Activated naive CD8-positive, alpha-beta T cell treated with anti-CD3 and anti-CD28 coated beads for 36 hours (primary cell): Measurements from ENCODE around the gene DCUN1D3. TPM values are rescaled to one million over a fixed set of nuclear protein-coding genes. Genes with fewer than 3 reads are reported as not detected.
A peak's percentile ranks its signal among the peaks of the same experiment; 100 is the strongest.
"Not testable (repeated sequence)": the region's sequence is repeated elsewhere in the genome, so short reads cannot be mapped to it uniquely, and the experiment has no call there.

Experiments used
- DNase-seq: peaks from one replicate; pipeline ENCODE4 v3.0.0; 2021
- H3K27ac Mint-ChIP-seq: one replicate; pipeline ENCODE4 v1.8.0; 2022; ENCODE audit warnings: mild to moderate bottlenecking, moderate library complexity, mixed read lengths
- H3K27me3 Mint-ChIP-seq: one replicate; pipeline ENCODE4 v1.8.0; 2022; ENCODE audit warnings: mild to moderate bottlenecking, mixed read lengths
- H3K36me3 Mint-ChIP-seq: one replicate; pipeline ENCODE4 v1.8.0; 2021; ENCODE audit warnings: mild to moderate bottlenecking, mixed read lengths
- H3K4me1 Mint-ChIP-seq: one replicate; pipeline ENCODE4 v1.8.0; 2021; ENCODE audit warnings: mixed read lengths
- H3K4me3 Mint-ChIP-seq: one replicate; pipeline ENCODE4 v1.8.0; 2022; ENCODE audit warnings: mild to moderate bottlenecking, moderate library complexity, mixed read lengths
- H3K9me3 Mint-ChIP-seq: one replicate; pipeline ENCODE4 v1.8.0; 2022; ENCODE audit warnings: mixed read lengths
- total RNA-seq, 2 experiments: library from RNA; stranded (reverse); gene quantifications; one replicate each; pipeline ENCODE4 v1.2.3, GENCODE V29; 2021

The DCUN1D3 gene
- total RNA-seq, 2 experiments from 2014 or later: 7.7 to 8.2 TPM

DNA sequence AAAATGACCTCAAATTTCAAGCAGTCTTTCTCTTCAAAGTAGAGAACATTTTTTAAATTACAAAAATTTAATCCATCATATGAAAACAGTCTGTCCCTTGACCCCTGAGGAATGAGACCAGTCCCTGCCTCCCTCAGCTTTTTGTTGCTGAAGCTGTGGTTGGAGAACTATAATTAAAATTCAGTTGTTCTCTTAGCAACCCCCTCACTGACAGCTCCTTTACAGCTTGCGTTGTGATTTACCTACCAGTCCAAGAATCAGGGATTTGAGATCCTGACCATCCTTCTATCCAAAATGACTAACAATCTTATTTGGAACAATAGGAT, 30.2 kb upstream of the DCUN1D3 start:
- DNase-seq: no peak
- peaks cover 3% of the 10 kb centered on the region for H3K27me3 Mint-ChIP-seq
- H3K27ac Mint-ChIP-seq: no peak overlapping the region
- H3K36me3 Mint-ChIP-seq: peaks cover 13% of the 10 kb centered on the region
- no peaks in the 10 kb centered on the region for H3K4me1 Mint-ChIP-seq
- H3K4me3 Mint-ChIP-seq: no peak overlapping the region
- H3K9me3 Mint-ChIP-seq: no peaks in the 10 kb centered on the region

DNA sequence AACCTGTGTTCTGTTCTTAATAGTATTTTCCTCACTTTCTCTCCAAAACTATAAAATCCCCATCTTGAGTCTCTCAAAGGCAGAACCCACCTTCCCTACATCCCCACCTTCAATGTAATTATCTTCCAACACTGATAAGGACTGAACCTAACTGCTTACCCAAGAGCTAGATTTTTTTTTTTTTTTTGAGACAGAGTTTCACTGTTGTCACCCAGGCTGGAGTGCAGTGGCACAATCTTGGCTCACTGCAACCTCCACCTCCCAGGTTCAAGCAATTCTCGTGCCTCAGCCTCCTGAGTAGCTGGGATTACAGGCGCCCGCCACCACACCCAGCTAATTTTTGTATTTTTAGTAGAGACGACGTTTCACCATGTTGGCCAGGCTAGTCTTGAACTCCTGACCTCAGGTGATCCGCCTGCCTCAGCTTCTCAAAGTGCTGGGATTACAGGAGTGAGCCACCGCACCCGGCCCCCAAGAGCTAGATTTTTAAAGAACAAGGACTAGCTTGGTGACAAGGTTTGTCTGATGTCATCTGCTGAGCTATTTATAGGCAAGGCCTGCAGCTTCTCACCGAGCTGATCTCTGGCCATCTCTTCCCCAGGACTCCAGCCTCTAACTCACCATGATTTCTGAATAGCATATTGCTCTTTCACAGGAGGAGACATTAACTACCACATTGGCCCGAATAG, 29.7 kb upstream of the DCUN1D3 start:
- not testable (repeated sequence) for H3K27me3 Mint-ChIP-seq, H3K4me3 Mint-ChIP-seq, H3K27ac Mint-ChIP-seq, H3K9me3 Mint-ChIP-seq, DNase-seq, H3K4me1 Mint-ChIP-seq
- H3K36me3 Mint-ChIP-seq: peaks cover 13% of the 10 kb centered on the region

DNA sequence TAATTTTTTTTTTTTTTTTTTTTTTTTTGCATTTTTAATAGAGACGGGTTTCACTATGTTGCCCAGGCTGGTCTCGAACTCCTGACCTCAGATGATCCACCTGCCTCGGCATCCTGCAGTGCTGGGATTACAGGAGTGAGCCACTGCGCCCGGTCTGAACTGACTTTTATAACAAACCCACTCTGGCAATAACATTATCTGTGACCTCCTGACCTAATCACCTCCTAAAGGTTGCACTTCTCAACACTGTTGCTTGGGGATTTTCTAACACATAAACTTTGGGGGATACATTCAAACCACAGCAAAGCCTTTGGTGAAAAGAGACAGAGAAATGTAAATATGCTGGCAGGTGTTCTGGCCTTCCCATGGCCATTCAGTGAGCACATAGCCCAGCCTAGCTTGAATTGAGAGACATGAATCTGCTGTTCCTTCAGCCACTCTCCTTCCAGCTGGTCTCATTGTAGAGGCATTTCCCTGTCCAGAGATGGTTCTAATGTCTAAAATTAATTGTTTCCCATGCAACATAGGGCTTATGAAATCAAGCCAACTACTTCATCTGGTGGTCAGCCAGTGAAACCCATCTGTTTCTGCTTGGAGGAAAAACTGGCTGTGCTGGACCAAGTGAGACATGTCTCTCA, 28.7 kb upstream of the DCUN1D3 start:
- Mint-ChIP-seq H3K27ac (no peak overlapping the region), H3K27me3 (no peaks in the 10 kb centered on the region), H3K9me3 (no peaks in the 10 kb centered on the region), H3K36me3 (peaks cover 13% of the 10 kb centered on the region), H3K4me1 (no peaks in the 10 kb centered on the region), H3K4me3 (no peak overlapping the region)
- DNase-seq: no peak

DNA sequence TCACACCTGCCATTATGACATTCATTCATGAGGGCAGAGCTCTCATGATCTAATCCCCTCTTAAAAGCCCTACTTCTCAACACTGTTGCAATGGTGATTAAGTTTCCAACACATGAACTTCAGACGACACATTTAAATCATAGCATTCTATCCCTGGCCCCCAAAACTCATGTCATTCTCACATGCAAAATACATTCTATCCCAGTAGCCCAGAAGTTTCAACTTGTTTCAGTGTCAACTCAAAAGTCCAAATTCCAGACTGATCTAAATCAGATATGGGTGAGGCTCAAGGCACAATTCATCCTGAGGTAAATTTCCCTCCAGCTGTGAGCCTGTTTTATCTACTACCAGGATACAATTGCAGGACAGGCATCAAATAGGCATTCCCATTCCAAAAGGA, 25.6 kb upstream of the DCUN1D3 start:
- H3K27me3 Mint-ChIP-seq: no peaks in the 10 kb centered on the region
- H3K4me3 Mint-ChIP-seq: no peak overlapping the region
- no peak for DNase-seq
- no peaks in the 10 kb centered on the region for H3K9me3 Mint-ChIP-seq
- no peaks in the 10 kb centered on the region for H3K4me1 Mint-ChIP-seq
- peak overlapping the region; percentile 43 for H3K27ac Mint-ChIP-seq
- peaks cover 15% of the 10 kb centered on the region for H3K36me3 Mint-ChIP-seq

DNA sequence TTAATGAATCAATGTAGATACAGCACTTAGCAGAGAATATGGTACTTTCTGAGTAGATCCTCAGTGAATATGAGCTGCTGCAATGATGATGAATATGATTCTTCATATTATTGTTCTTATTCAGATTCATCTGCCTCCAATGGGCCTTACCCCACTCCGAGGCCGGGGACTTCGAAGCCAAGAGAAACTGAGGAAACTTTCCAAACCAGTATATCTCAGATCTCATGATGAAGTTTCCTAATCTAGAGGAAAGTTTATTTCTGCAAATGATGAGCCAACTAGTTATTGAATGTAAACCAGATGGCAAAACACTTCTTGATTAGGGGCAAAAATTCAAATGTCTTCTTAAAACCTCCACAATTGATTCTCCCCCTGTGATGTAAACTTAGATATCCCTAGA, 23.7 kb upstream of the DCUN1D3 start:
- Mint-ChIP-seq H3K36me3 (peaks cover 20% of the 10 kb centered on the region), H3K4me3 (no peak overlapping the region), H3K4me1 (peaks cover 11% of the 10 kb centered on the region), H3K9me3 (no peaks in the 10 kb centered on the region), H3K27me3 (no peaks in the 10 kb centered on the region), H3K27ac (no peak overlapping the region)
- DNase-seq: no peak

DNA sequence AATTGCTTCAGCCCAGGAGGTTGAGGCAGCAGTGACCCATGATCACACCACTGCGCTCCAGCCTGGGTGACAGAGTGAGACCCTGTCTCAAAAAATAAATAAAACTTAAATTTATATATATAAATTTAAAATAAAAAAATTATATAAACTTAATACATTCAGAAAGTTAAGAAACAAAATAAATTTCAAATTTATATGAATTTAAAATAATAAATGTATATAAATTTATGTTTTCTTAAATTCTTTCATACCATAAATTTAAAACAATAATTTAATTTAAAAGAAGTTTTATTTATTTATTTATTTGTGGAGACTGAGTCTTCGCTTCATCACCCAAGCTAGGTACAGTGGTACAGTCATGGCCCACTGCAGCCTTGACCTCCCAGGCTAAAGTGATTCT, 20.6 kb upstream of the DCUN1D3 start:
- H3K36me3 Mint-ChIP-seq: peaks cover 24% of the 10 kb centered on the region
- DNase-seq: no peak
- no peak overlapping the region for H3K27ac Mint-ChIP-seq
- no peaks in the 10 kb centered on the region for H3K9me3 Mint-ChIP-seq
- peaks cover 21% of the 10 kb centered on the region for H3K4me1 Mint-ChIP-seq
- no peak overlapping the region for H3K4me3 Mint-ChIP-seq
- H3K27me3 Mint-ChIP-seq: no peaks in the 10 kb centered on the region

DNA sequence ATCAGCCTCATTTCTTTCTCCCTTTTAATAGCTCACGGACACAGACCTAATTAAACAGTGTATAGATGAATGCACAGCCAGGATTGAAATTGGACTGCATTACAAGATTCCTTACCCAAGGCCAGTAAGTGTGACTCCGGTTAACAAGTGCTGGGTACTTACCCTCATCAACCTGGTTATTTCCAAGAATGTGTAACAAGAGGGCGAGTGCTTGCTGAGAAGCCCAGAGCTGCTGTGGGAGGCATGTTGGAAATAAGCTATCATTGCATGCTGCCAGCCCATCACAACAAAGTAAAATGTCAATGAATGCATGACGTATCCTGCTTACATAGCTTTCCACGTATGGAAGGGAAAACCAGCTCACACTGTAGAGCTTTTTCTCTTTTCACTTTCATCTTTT, 19.9 kb upstream of the DCUN1D3 start:
- Mint-ChIP-seq H3K27me3 (no peaks in the 10 kb centered on the region), H3K4me1 (peaks cover 24% of the 10 kb centered on the region), H3K27ac (peak overlapping the region; percentile 52), H3K4me3 (no peak overlapping the region), H3K9me3 (no peaks in the 10 kb centered on the region), H3K36me3 (peaks cover 20% of the 10 kb centered on the region)
- peak; percentile 7 for DNase-seq

DNA sequence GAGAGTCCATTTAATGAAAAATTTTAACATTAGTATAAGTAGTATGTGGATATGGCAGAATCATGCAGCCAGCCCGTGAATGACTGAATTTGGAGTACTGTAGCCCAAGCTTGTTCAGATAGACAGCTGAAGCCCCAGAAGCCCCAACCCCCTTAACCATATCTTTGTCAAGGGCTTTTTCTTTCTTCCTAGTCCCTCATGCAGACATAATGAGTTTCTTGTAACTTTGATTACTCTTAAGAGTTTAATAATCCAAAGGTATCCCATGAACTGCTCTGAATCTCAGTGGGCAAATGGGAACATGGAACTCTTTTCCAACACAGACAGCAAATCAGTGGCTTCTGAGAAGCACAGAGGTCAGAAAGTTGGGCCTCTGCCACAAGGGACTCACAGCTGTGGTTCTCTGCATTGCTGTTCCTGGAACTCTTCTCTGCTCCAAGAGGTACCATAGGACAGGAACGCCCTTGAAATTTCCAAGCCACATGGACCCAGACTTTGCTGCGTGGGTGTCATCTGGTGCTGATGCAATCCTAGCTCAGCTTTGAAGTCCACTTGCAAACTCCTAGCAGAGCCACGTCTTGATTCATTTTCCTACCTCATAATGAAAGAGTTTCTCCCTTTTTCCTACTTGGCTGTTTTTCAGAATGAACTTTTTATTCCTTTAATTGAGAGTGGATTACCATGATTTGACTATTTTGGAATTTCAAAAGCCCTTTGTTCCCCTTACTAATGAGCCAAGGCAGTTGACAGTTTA, 18.5 kb upstream of the DCUN1D3 start:
- peak; percentile 14 for DNase-seq
- Mint-ChIP-seq H3K27ac (peak overlapping the region; percentile 79), H3K4me1 (peaks cover 26% of the 10 kb centered on the region), H3K27me3 (no peaks in the 10 kb centered on the region), H3K9me3 (no peaks in the 10 kb centered on the region), H3K4me3 (no peak overlapping the region), H3K36me3 (peaks cover 20% of the 10 kb centered on the region)

DNA sequence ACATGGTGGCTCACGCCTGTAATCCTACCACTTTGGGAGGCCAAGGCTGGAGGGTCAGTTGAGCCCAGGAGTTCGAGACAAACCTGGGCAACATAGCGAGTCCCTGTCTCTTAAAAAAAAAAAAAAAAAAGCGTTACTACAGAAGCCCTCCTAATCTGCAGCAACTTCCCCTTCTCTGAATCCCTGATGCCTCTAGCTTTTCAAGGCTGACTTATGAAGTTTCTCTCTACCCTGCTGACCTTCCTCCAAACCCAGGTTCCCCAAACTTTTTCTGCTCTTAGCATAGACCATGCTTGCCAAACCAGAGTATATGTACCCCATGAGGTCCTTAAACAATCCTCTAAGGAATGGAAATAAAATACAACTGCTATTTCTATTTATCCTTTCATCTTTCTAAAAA, 16.8 kb upstream of the DCUN1D3 start:
- Mint-ChIP-seq H3K36me3 (peaks cover 18% of the 10 kb centered on the region), H3K27me3 (no peaks in the 10 kb centered on the region), H3K4me1 (peaks cover 29% of the 10 kb centered on the region), H3K27ac (no peak overlapping the region), H3K9me3 (no peaks in the 10 kb centered on the region), H3K4me3 (no peak overlapping the region)
- no peak for DNase-seq

DNA sequence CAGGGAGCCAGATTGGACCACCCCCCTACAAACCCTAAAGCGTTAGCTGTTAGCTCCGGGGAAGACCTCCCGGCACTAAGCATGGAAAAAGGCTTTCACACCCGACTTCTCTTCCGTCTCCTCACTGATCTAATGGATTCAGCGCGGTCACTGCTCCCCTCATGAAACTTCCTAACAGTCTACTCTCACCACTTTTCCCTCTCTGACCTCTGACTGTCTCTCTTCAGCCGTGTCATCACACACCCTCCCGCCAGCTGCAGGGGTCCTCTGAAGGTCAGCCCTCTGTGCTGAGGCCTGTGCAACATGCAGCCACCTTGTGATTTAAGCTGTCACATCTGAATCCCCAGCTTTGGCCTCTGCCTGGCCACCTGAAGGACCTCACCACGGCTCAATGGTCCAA, 16.1 kb upstream of the DCUN1D3 start:
- no peak for DNase-seq
- Mint-ChIP-seq H3K9me3 (no peaks in the 10 kb centered on the region), H3K4me1 (peaks cover 36% of the 10 kb centered on the region), H3K27me3 (no peaks in the 10 kb centered on the region), H3K4me3 (no peak overlapping the region), H3K27ac (no peak overlapping the region), H3K36me3 (peaks cover 18% of the 10 kb centered on the region)

DNA sequence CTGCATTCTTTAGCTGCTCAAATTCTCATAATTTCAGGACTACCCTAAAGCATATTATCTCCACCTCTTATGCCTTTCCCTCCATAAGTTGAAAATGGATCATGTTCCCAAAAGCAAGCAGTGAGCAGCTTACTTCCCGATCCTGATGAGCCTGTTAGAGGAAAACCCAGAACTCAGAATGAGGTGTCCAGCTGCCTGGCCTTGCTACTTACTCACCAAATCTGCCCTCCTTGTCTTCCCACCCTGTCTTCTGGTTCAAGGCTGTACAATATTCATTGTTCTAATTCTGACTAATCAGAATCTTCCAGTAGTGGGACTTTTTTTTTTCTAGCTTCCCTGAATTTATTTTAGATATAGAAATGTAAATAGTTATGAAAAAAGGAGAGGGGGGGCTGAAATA, 11.2 kb upstream of the DCUN1D3 start:
- Mint-ChIP-seq H3K36me3 (peaks cover 17% of the 10 kb centered on the region), H3K27me3 (no peaks in the 10 kb centered on the region), H3K4me1 (peaks cover 43% of the 10 kb centered on the region), H3K4me3 (peak overlapping the region; percentile 49), H3K27ac (peak overlapping the region; percentile 89), H3K9me3 (no peaks in the 10 kb centered on the region)
- peak; percentile 10 for DNase-seq

DNA sequence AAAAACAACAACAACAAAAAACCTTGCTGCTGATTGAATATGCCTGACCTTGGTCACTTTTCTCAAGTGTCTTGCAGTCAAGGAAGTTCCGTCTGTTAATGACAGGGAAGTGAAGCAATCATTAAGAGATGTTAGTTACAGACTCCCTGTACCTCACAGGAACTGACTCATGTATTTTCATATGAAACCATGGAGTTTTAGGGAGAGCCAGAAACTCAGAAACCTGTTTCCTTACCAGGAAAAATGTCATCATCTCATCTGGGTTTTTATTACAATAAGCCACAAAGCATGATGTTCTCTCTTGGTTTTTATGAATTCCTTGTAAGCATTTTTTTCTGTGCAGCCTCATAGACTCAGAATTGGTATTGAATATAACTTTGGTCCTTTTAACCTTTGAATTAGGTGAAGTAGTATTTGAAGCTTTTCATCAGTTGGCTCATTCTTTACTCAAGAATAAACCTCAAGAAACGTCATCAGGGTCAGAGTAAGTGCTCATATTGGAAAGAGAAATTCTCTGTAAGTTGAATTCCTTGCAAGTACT, 10.7 kb upstream of the DCUN1D3 start:
- H3K27ac Mint-ChIP-seq: peak overlapping the region; percentile 89
- peaks cover 44% of the 10 kb centered on the region for H3K4me1 Mint-ChIP-seq
- DNase-seq: no peak
- H3K9me3 Mint-ChIP-seq: no peaks in the 10 kb centered on the region
- no peaks in the 10 kb centered on the region for H3K27me3 Mint-ChIP-seq
- peaks cover 18% of the 10 kb centered on the region for H3K36me3 Mint-ChIP-seq
- no peak overlapping the region for H3K4me3 Mint-ChIP-seq

DNA sequence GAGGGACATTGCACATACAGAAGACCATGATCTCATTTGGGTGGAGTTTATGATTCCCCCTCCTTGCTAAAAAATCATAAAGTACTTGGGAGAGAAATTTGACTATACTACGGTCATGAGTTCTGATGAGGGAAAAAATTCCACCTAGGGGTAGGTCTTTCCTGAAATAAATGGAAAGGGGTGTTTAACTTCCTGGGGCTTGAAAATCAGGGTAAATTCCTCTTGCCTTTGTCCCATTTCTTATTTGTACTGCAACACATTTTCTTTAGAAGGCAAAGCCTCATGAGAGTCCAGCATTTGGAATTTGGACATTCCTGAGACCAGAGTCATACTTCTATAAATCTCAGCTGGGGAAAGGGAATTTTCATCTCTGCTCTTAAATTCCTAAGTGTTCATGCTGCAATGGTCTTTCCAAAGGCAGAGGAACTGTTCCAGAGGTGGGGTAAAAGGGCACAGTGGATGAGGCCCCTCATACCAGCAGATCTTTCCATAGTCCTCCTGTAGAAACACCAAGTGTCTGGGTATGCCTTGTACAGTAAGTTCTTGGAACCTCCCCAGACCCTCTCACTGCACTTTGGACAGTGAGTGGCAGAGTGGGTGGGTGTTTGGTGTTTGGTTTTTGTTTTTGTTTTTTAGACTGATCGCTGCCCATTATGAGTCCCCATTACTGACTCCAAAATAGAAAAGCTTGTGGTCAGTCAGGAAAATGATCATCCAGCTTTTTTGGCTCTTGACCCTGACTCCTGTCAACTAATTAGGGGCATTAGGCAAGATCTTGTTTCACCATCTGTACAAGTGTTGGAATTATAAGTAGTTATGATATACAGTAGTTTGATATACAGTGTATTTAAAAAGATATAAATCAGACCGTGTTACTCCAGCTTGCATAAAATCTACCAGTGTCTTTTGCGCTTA, 6.4 kb upstream of the DCUN1D3 start:
- peaks cover 65% of the 10 kb centered on the region for H3K4me1 Mint-ChIP-seq
- DNase-seq: no peak
- H3K4me3 Mint-ChIP-seq: no peak overlapping the region
- peaks cover 3% of the 10 kb centered on the region for H3K9me3 Mint-ChIP-seq
- no peak overlapping the region for H3K27ac Mint-ChIP-seq
- no peaks in the 10 kb centered on the region for H3K27me3 Mint-ChIP-seq
- peaks cover 46% of the 10 kb centered on the region for H3K36me3 Mint-ChIP-seq

DNA sequence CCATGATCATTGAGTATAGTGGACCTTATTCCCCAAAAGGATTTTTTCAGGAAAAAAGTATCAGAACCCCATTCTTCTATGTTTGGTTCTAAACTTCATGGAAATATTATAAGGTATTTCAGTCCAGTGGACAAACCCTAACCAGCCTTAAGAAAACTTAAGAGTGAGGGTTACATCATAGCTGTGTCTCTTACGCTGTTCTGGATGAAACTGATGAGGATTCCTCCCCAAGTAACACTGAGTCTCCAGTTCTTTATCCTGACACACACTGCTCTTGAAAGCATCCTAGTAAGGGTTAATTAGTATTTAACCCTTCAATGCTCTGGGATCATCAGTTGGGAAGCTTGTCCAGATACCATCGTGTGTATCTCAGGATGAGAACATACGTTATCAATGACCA, 5.4 kb upstream of the DCUN1D3 start:
- Mint-ChIP-seq H3K36me3 (peaks cover 54% of the 10 kb centered on the region), H3K4me1 (peaks cover 60% of the 10 kb centered on the region), H3K27me3 (no peaks in the 10 kb centered on the region), H3K4me3 (no peak overlapping the region), H3K9me3 (peaks cover 3% of the 10 kb centered on the region), H3K27ac (no peak overlapping the region)
- DNase-seq: no peak
